ENCODE measurements around the gene MGME1.

Gene MGME1

GRCh38 chr20:17993546-17993945 lies 24.7 kb downstream of the MGME1 start:
- no peak for DNase-seq

GRCh38 chr20:17995967-17996819 lies 27.4 kb downstream of the MGME1 start:
- peak; percentile 7 for DNase-seq

GRCh38 chr20:17998446-17998845 lies 29.6 kb downstream of the MGME1 start:
- no peak for DNase-seq

GRCh38 chr20:17999566-17999965 lies 30.7 kb downstream of the MGME1 start:
- no peak for DNase-seq

- no peak for DNase-seq
These were observed 32.5 kb downstream of the MGME1 start for GRCh38 chr20:18001131-18001921.

GRCh38 chr20:18003897-18004296 lies 35.1 kb downstream of the MGME1 start:
- DNase-seq = no peak

- DNase-seq = no peak
These were observed 35.7 kb downstream of the MGME1 start for GRCh38 chr20:18004384-18005031.

- no peak for DNase-seq
These were observed 36.6 kb downstream of the MGME1 start for GRCh38 chr20:18005170-18005989.

- DNase-seq = no peak
These were observed 37.2 kb downstream of the MGME1 start for GRCh38 chr20:18005990-18006364.

- no peak for DNase-seq
These were observed 37.9 kb downstream of the MGME1 start for GRCh38 chr20:18006684-18007083.

- no peak for DNase-seq
These were observed 38.9 kb downstream of the MGME1 start for GRCh38 chr20:18007534-18008292.

GRCh38 chr20:18009116-18009515 lies 40.3 kb downstream of the MGME1 start:
- DNase-seq = no peak

GRCh38 chr20:18011482-18011881 lies 42.7 kb downstream of the MGME1 start:
- no peak for DNase-seq

- DNase-seq = no peak
These were observed 43.3 kb downstream of the MGME1 start for GRCh38 chr20:18011951-18012645.

- no peak for DNase-seq
These were observed 44.1 kb downstream of the MGME1 start for GRCh38 chr20:18012901-18013300.

GRCh38 chr20:18014411-18014810 lies 45.6 kb downstream of the MGME1 start:
- no peak for DNase-seq

- no peak for DNase-seq
These were observed 48.0 kb downstream of the MGME1 start for GRCh38 chr20:18016772-18017171.

GRCh38 chr20:18018100-18018499 lies 49.3 kb downstream of the MGME1 start:
- DNase-seq = no peak

GRCh38 chr20:18019068-18019467 lies 50.2 kb downstream of the MGME1 start:
- DNase-seq = no peak

GRCh38 chr20:18020931-18021330 lies 52.1 kb downstream of the MGME1 start:
- no peak for DNase-seq

GRCh38 chr20:18024606-18025127 lies 55.8 kb downstream of the MGME1 start:
- no peak for DNase-seq
